ENCODE results near the gene TMEM270.

GRCh38 chr7:73879977-73880681 is 19.2 kb downstream of the TMEM270 start:
- TF ChIP-seq CTCF (IDR thresholded peaks at IDR 0.05) (no peak), POLR2A (IDR thresholded peaks at IDR 0.05) (no peak), POLR2AphosphoS5 (IDR thresholded peaks at IDR 0.05) (peak in 1 of 3 donors; percentile 17)
